Erythroblast (primary cell): ENCODE results near the gene MEX3A.

Source experiments
- GATA1 ChIP-seq: IDR thresholded peaks from 2 replicates; pipeline ENCODE4 v1.6.1; 2011; ENCODE audit warnings: low read depth, mild to moderate bottlenecking, control low read depth, low read length, moderate library complexity
- POLR2A ChIP-seq: IDR thresholded peaks from 2 replicates; pipeline ENCODE4 v1.6.1; 2011; ENCODE audit warnings: mild to moderate bottlenecking, low read length

- TF ChIP-seq POLR2A (no peak), GATA1 (no peak)
Observed at GRCh38 chr1:156073740-156074139, 8.5 kb downstream of the MEX3A start.
